ENCODE measurements around the gene PSMB11. TPM values are rescaled to one million over a fixed set of nuclear protein-coding genes. Genes with fewer than 3 reads are reported as not detected.

PSMB11 gene
- total RNA-seq, 1 experiment from 2014 or later = not detected

- Histone ChIP-seq H3K4me1 (replicated peaks; ENCODE audit: insufficient read depth) (peaks cover 9% of the 10 kb centered on the region), H3K27me3 (ENCODE audit: insufficient read depth, low read depth) (no peaks in the 10 kb centered on the region), H3K4me2 (no peak overlapping the region), H3K9me3 (ENCODE audit: insufficient read depth, low read depth) (no peaks in the 10 kb centered on the region), H4K20me1 (ENCODE audit: insufficient read depth) (no peaks in the 10 kb centered on the region), H3K9me2 (ENCODE audit: insufficient read depth) (no peaks in the 10 kb centered on the region), H3K36me3 (ENCODE audit: low read depth) (no peaks in the 10 kb centered on the region; the same call in 1 of the 2 replicates), H3K27ac (no peak overlapping the region), H2AFZ (no peak overlapping the region), H3K4me3 (no peak overlapping the region), H3F3A (ENCODE audit: insufficient read depth, low read depth) (0 out of 2 replicates have a peak, but pooled peaks cover 5% of the 10 kb centered on the region), H3K79me2 (ENCODE audit: low read depth) (peaks cover 28% of the 10 kb centered on the region)
- intact Hi-C loops (cut with micrococcal nuclease; ENCODE audit: unreplicated experiment) = no loop called here
- POLR2A ChIA-PET (ENCODE audit: unreplicated experiment) = no interaction called here
- DNase-seq = no peak
- TF ChIP-seq CTCF (conservative IDR thresholded peaks at IDR 0.05) (no peak), EZH2 (IDR thresholded peaks at IDR 0.05; ENCODE audit: low read depth) (no peak)
- CTCF ChIA-PET = no interaction called here
- no TSS peak for BruUV-seq (replicated peaks)
Observed at GRCh38 chr14:23030936-23031335, 11.1 kb upstream of the PSMB11 start.

DNA sequence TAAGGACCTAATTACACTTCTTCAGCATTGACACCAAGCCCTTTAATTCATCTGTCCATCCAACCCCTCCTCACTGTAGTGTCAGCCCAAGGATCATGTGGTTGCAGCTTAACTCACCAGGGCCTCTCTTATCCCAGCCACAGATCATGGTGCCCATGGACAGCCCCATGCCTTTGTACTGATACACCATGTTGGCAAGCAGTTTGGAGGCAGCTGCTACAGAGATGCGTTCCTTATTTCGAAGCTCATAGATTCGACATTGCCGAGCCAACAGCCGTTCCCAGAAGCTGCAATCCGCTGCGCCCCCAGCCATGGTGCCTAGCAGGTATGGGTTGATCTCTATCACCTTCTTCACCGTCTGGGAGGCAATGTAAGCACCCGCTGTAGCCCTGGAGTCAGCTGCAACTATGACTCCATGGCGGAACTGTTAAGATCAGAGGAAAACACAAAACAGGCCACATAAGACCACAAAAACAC, 8.7 kb upstream of the PSMB11 start:
- TF ChIP-seq CTCF (conservative IDR thresholded peaks at IDR 0.05) (no peak), EZH2 (IDR thresholded peaks at IDR 0.05; ENCODE audit: low read depth) (no peak)
- intact Hi-C loops (cut with micrococcal nuclease; ENCODE audit: unreplicated experiment) = no loop called here
- Histone ChIP-seq H3K4me3 (peak overlapping the region; percentile 88; the same call in 1 of the 2 replicates), H3K4me2 (peak overlapping the region; percentile 82), H3K79me2 (ENCODE audit: low read depth) (peaks cover 28% of the 10 kb centered on the region), H3F3A (ENCODE audit: insufficient read depth, low read depth) (0 out of 2 replicates have a peak, but pooled peaks cover 5% of the 10 kb centered on the region), H3K27me3 (ENCODE audit: insufficient read depth, low read depth) (no peaks in the 10 kb centered on the region), H3K4me1 (replicated peaks; ENCODE audit: insufficient read depth) (peaks cover 9% of the 10 kb centered on the region), H3K36me3 (ENCODE audit: low read depth) (no peaks in the 10 kb centered on the region; the same call in 1 of the 2 replicates), H2AFZ (no peak overlapping the region), H3K9me2 (ENCODE audit: insufficient read depth) (no peaks in the 10 kb centered on the region), H3K27ac (no peak overlapping the region), H3K9me3 (ENCODE audit: insufficient read depth, low read depth) (no peaks in the 10 kb centered on the region), H4K20me1 (ENCODE audit: insufficient read depth) (no peaks in the 10 kb centered on the region)
- CTCF ChIA-PET = no interaction called here
- BruUV-seq (replicated peaks) = no TSS peak
- no peak for DNase-seq
- POLR2A ChIA-PET (ENCODE audit: unreplicated experiment) = no interaction called here

- Histone ChIP-seq H3K27me3 (ENCODE audit: insufficient read depth, low read depth) (no peaks in the 10 kb centered on the region), H3K4me3 (peak overlapping the region; percentile 88), H3K36me3 (ENCODE audit: low read depth) (no peaks in the 10 kb centered on the region; the same call in 1 of the 2 replicates), H3K27ac (peak overlapping the region; percentile 96), H3K79me2 (ENCODE audit: low read depth) (peaks cover 28% of the 10 kb centered on the region), H4K20me1 (ENCODE audit: insufficient read depth) (no peaks in the 10 kb centered on the region), H3K4me1 (replicated peaks; ENCODE audit: insufficient read depth) (peaks cover 9% of the 10 kb centered on the region), H3K4me2 (peak overlapping the region; percentile 82), H2AFZ (peak overlapping the region; percentile 85), H3K9me2 (ENCODE audit: insufficient read depth) (no peaks in the 10 kb centered on the region), H3K9me3 (ENCODE audit: insufficient read depth, low read depth) (no peaks in the 10 kb centered on the region), H3F3A (ENCODE audit: insufficient read depth, low read depth) (0 out of 2 replicates have a peak, but pooled peaks cover 5% of the 10 kb centered on the region)
- no peak for DNase-seq
- no peak for TF ChIP-seq EZH2 (IDR thresholded peaks at IDR 0.05; ENCODE audit: low read depth)
- TF ChIP-seq CTCF (conservative IDR thresholded peaks at IDR 0.05) = no peak
- ChIA-PET CTCF (interaction anchor here (0.7 kb wide), 1 partner anchor 35 kb away, joined by 6 read pairs; no protein-coding TSS in a partner anchor), POLR2A (ENCODE audit: unreplicated experiment) (interaction anchor here (0.5 to 1.0 kb wide), 6 partner anchors 19 to 222 kb away, joined by 3 to 4 read pairs (median 3); partner anchors contain the start of gene AJUBA)
- intact Hi-C loops (cut with micrococcal nuclease; ENCODE audit: unreplicated experiment) = no loop called here
- TSS peak; percentile 58 for BruUV-seq (replicated peaks)
Observed at GRCh38 chr14:23033801-23034497, 8.1 kb upstream of the PSMB11 start.
